Liver (tissue), 9 donors: ENCODE measurements around the gene KRT8. TPM values are rescaled to one million over a fixed set of nuclear protein-coding genes. Genes with fewer than 3 reads are reported as not detected.

Source experiments
- DNase-seq: peaks from one replicate; pipeline ENCODE4 v3.0.0-alpha.2; 2017; ENCODE audit warnings: low spot score
- H3K27ac ChIP-seq, 2 donors: one replicate each; pipeline ENCODE4 v1.7.0; 2013; ENCODE audit warnings: inconsistent platforms in 2 of 2, low read length in 2 of 2, control low read depth in 1 of 2, low read depth in 1 of 2, mild to moderate bottlenecking in 1 of 2
- H3K27me3 ChIP-seq, 4 donors: one replicate each; pipeline versions ENCODE4 v1.6.1 to v1.7.0; 2013; ENCODE audit warnings: low read length in 3 of 4, inconsistent platforms in 1 of 4, mild to moderate bottlenecking in 1 of 4, moderate library complexity in 1 of 4; ENCODE audit not compliant: control insufficient read depth in 4 of 4, insufficient read depth in 4 of 4
- H3K36me3 ChIP-seq, 4 donors: one replicate each; pipeline versions ENCODE4 v1.6.1 to v1.7.0; 2013; ENCODE audit warnings: low read length in 3 of 4, mild to moderate bottlenecking in 3 of 4, low read depth in 1 of 4, moderate library complexity in 1 of 4; ENCODE audit not compliant: control insufficient read depth in 4 of 4, insufficient read depth in 3 of 4
- H3K4me1 ChIP-seq, 4 donors: one replicate each; pipeline versions ENCODE4 v1.6.1 to v1.7.0; 2013; ENCODE audit warnings: low read length in 3 of 4, mild to moderate bottlenecking in 3 of 4, moderate library complexity in 1 of 4; ENCODE audit not compliant: control insufficient read depth in 4 of 4, insufficient read depth in 4 of 4
- H3K4me3 ChIP-seq, 3 donors: one replicate each; pipeline versions ENCODE4 v1.6.1 to v1.7.0; 2013; ENCODE audit warnings: low read length in 3 of 3, control low read depth in 1 of 3, low read depth in 1 of 3, mild to moderate bottlenecking in 1 of 3
- H3K9ac ChIP-seq, 2 donors: one replicate each; pipeline ENCODE4 v1.7.0; 2013; ENCODE audit warnings: low read length in 2 of 2, mild to moderate bottlenecking in 2 of 2, moderate library complexity in 2 of 2, control low read depth in 1 of 2, low read depth in 1 of 2
- H3K9me3 ChIP-seq, 4 donors: one replicate each; pipeline versions ENCODE4 v1.6.1 to v1.7.0; 2013; ENCODE audit warnings: low read length in 3 of 4; ENCODE audit not compliant: control insufficient read depth in 4 of 4
- GABPA ChIP-seq, 2 donors: IDR thresholded peaks in 1 of 2; conservative IDR thresholded peaks in 1 of 2; 2 replicates each; pipeline ENCODE4 v1.6.1; 2016; ENCODE audit warnings: antibody characterized with exemption in 2 of 2, mild to moderate bottlenecking in 1 of 2, moderate library complexity in 1 of 2
- HNF4A ChIP-seq, 2 donors: conservative IDR thresholded peaks; 2 replicates each; pipeline ENCODE4 v1.6.1; 2016; ENCODE audit warnings: antibody characterized with exemption in 2 of 2, mild to moderate bottlenecking in 2 of 2
- HNF4G ChIP-seq: IDR thresholded peaks from 2 replicates; pipeline ENCODE4 v1.6.1; 2016; ENCODE audit warnings: antibody characterized with exemption
- JUND ChIP-seq, 2 donors: IDR thresholded peaks; 2 replicates each; pipeline ENCODE4 v1.6.1; 2016; ENCODE audit warnings: antibody characterized with exemption in 2 of 2
- RAD21 ChIP-seq, 2 donors: IDR thresholded peaks; 2 replicates each; pipeline ENCODE4 v1.6.1; 2016; ENCODE audit warnings: antibody characterized with exemption in 2 of 2, mild to moderate bottlenecking in 2 of 2
- REST ChIP-seq: IDR thresholded peaks from 2 replicates; pipeline ENCODE4 v1.6.1; 2016; ENCODE audit warnings: antibody characterized with exemption, mild to moderate bottlenecking
- RXRA ChIP-seq, 2 donors: IDR thresholded peaks; 2 replicates each; pipeline ENCODE4 v1.6.1; 2017 to 2018; ENCODE audit warnings: antibody characterized with exemption in 2 of 2, mild to moderate bottlenecking in 1 of 2
- TAF1 ChIP-seq: conservative IDR thresholded peaks from 2 replicates; pipeline ENCODE4 v1.6.1; 2016; ENCODE audit warnings: antibody characterized with exemption, mild to moderate bottlenecking
- YY1 ChIP-seq: IDR thresholded peaks from 2 replicates; pipeline ENCODE4 v1.6.1; 2016; ENCODE audit warnings: antibody characterized with exemption, mild to moderate bottlenecking
- WGBS: extraction: QIAGEN DNeasy Blood & Tissue Kit; methylation state at CpG from one replicate; pipeline ENCODE4 v1.1.7; 2013; 5-methylcytosine and 5-hydroxymethylcytosine counted together
- polyA plus RNA-seq, 2 donors: library from polyadenylated mRNA; stranded (reverse) in 1 of 2; unstranded in 1 of 2; fragments of 200-250 nt in 1 of 2; fragments of >200 nt in 1 of 2; fragmentation: Nextera tagmentation in 1 of 2; extraction: Ambion mirVana in 1 of 2; gene quantifications; one replicate each; pipeline versions ENCODE4 v1.2.1 to v1.2.3, GENCODE V29; 2013 to 2015
- total RNA-seq, 2 donors: library from RNA; depleted of rRNA; stranded (reverse); fragments of >200 nt; gene quantifications; one replicate each; pipeline ENCODE4 v1.2.3, GENCODE V29; 2014
- donor health status: healthy.
- donor health status: healthy.
- donor health status: healthy.
- donor health status: healthy.
- donor health status: healthy.

The KRT8 gene
- total and polyA plus RNA-seq, 4 donors = 128 to 383 (median 198) TPM

- no peaks in the 10 kb centered on the region for H3K9me3 ChIP-seq
- H3K4me1 ChIP-seq = no peaks in the 10 kb centered on the region
- no peaks in the 10 kb centered on the region for H3K36me3 ChIP-seq
- H3K9ac ChIP-seq = no peak overlapping the region
- no peak for DNase-seq
- TF ChIP-seq RXRA (IDR thresholded peaks at IDR 0.05) (no peak), YY1 (no peak), REST (no peak), HNF4A (conservative IDR thresholded peaks at IDR 0.05) (no peak), RAD21 (IDR thresholded peaks at IDR 0.05) (no peak), TAF1 (no peak), GABPA (IDR thresholded peaks at IDR 0.05 in 1 of 2, conservative IDR thresholded peaks at IDR 0.05 in 1 of 2) (no peak), HNF4G (no peak), JUND (IDR thresholded peaks at IDR 0.05) (no peak)
- H3K27ac ChIP-seq = no peak overlapping the region
- 92% methylated on average over 12 of the region's 12 CpGs for WGBS
- H3K4me3 ChIP-seq = no peak overlapping the region
- no peaks in the 10 kb centered on the region for H3K27me3 ChIP-seq
These were observed 57.4 kb downstream of the KRT8 start for GRCh38 chr12:52847335-52848102.

Other genes starting within 250 kb of the KRT8 start
- 1 to 10 TPM in 1 of 2 donors, not detected in 1; 2.7 TPM for gene KRT1, start 224.7 kb downstream of the KRT8 start, total RNA-seq
- gene KRT1, start 224.7 kb downstream of the KRT8 start, polyA plus RNA-seq = under 1 TPM in 1 of 2 donors, not detected in 1; 0.14 TPM
- not detected for gene KRT77, start 201.6 kb downstream of the KRT8 start, total RNA-seq
- gene KRT77, start 201.6 kb downstream of the KRT8 start, polyA plus RNA-seq = not detected
- not detected for gene KRT76, start 127.7 kb downstream of the KRT8 start, total RNA-seq
- not detected for gene KRT76, start 127.7 kb downstream of the KRT8 start, polyA plus RNA-seq
- not detected for gene KRT3, start 109.0 kb downstream of the KRT8 start, total RNA-seq
- not detected for gene KRT3, start 109.0 kb downstream of the KRT8 start, polyA plus RNA-seq
- under 1 TPM in 1 of 2 donors, not detected in 1; 0.05 TPM for gene KRT4, start 91.0 kb downstream of the KRT8 start, total RNA-seq
- gene KRT4, start 91.0 kb downstream of the KRT8 start, polyA plus RNA-seq = under 1 TPM in 1 of 2 donors, not detected in 1; 0.23 TPM
- gene KRT79, start 70.8 kb downstream of the KRT8 start, total RNA-seq = not detected
- not detected for gene KRT79, start 70.8 kb downstream of the KRT8 start, polyA plus RNA-seq
- gene KRT78, start 56.1 kb downstream of the KRT8 start, total RNA-seq = not detected
- gene KRT78, start 56.1 kb downstream of the KRT8 start, polyA plus RNA-seq = under 1 TPM in 1 of 2 donors, not detected in 1; 0.06 TPM
- gene KRT18, start 44.0 kb upstream of the KRT8 start, total RNA-seq = 100 to 1,000 TPM in 1 of 2 donors, 10 to 100 TPM in 1; 90.3 to 278 TPM
- gene KRT18, start 44.0 kb upstream of the KRT8 start, polyA plus RNA-seq = 100 to 1,000 TPM; 239 to 358 TPM
- 100 to 1,000 TPM; 264 to 273 TPM for gene EIF4B, start 101.4 kb upstream of the KRT8 start, total RNA-seq
- 10 to 100 TPM; 32.1 to 73.2 TPM for gene EIF4B, start 101.4 kb upstream of the KRT8 start, polyA plus RNA-seq
- 10 to 100 TPM; 11.7 to 94.0 TPM for gene TNS2, start 145.0 kb upstream of the KRT8 start, total RNA-seq
- 10 to 100 TPM; 44.7 to 47.2 TPM for gene TNS2, start 145.0 kb upstream of the KRT8 start, polyA plus RNA-seq
- 10 to 100 TPM in 1 of 2 donors, 1 to 10 TPM in 1; 6.0 to 15.2 TPM for gene SPRYD3, start 174.3 kb upstream of the KRT8 start, total RNA-seq
- 10 to 100 TPM; 11.3 to 20.3 TPM for gene SPRYD3, start 174.3 kb upstream of the KRT8 start, polyA plus RNA-seq
- 10 to 100 TPM in 1 of 2 donors, 1 to 10 TPM in 1; 1.6 to 13.6 TPM for gene IGFBP6, start 192.6 kb upstream of the KRT8 start, total RNA-seq
- 10 to 100 TPM; 10.5 to 17.6 TPM for gene IGFBP6, start 192.6 kb upstream of the KRT8 start, polyA plus RNA-seq
- 1 to 10 TPM in 1 of 2 donors, under 1 TPM in 1; 0.92 to 9.4 TPM for gene SOAT2, start 198.4 kb upstream of the KRT8 start, total RNA-seq
- gene SOAT2, start 198.4 kb upstream of the KRT8 start, polyA plus RNA-seq = 1 to 10 TPM in 1 of 2 donors, under 1 TPM in 1; 0.48 to 1.6 TPM